SU-DHL-6 (cell line): ENCODE data around the gene DNAH3.

ENCODE experiments used
- CTCF ChIP-seq: fragments of 200-600 bp; sonication (generic); IDR thresholded peaks from one replicate; pipeline ENCODE4 v1.5.1; 2017; ENCODE audit warnings: antibody characterized with exemption, mild to moderate bottlenecking, low read length, moderate library complexity; ENCODE audit not compliant: insufficient read depth, poor library complexity, severe bottlenecking
- EZH2phosphoT487 ChIP-seq: fragments of 200-600 bp; sonication (generic), shearing (Covaris generic); conservative IDR thresholded peaks from 2 replicates; pipeline ENCODE4 v1.6.1; 2018; ENCODE audit warnings: mild to moderate bottlenecking, antibody characterized with exemption, low read length, moderate library complexity, mixed read lengths

GRCh38 chr16:20903116-20903898 is 247.3 kb downstream of the DNAH3 start:
- TF ChIP-seq CTCF: no peak
- TF ChIP-seq EZH2phosphoT487: no peak
